ENCODE data around the gene RRBP1. TPM values are rescaled to one million over a fixed set of nuclear protein-coding genes. Genes with fewer than 3 reads are reported as not detected.
A peak's percentile ranks its signal among the peaks of the same experiment; 100 is the strongest.

The RRBP1 gene
- total and polyA plus RNA-seq, 2 of the 4 experiments (the other 2 are of a cell fraction): 90.2 to 136 TPM

- Histone ChIP-seq H3K9ac (ENCODE audit: low read depth, low read length) (no peak overlapping the region), H2AFZ (replicated peaks; ENCODE audit: low read length, poor library complexity) (no peak overlapping the region), H3K14ac (replicated peaks; ENCODE audit: low read depth, low read length) (no peak overlapping the region), H3K9me1 (ENCODE audit: insufficient read depth, low read length) (peaks cover 26% of the 10 kb centered on the region), H4K91ac (ENCODE audit: insufficient read depth, low read depth, low read length) (no peak overlapping the region), H3K23ac (ENCODE audit: low read depth, low read length) (peak overlapping the region; percentile 27; the same call in 1 of the 2 replicates), H3K4me2 (ENCODE audit: low read depth, low read length) (no peak overlapping the region), H2BK15ac (ENCODE audit: low read depth, low read length) (no peak overlapping the region), H2BK120ac (ENCODE audit: low read depth, low read length) (no peak overlapping the region), H3K79me1 (ENCODE audit: low read depth in 1 of 2, low read length in 2 of 2) (peaks cover 26 to 90% of the 10 kb centered on the region in 2 experiments), H3K27me3 (ENCODE audit: control insufficient read depth, insufficient read depth, low read length) (no peaks in the 10 kb centered on the region), H2BK5ac (ENCODE audit: low read depth, low read length, poor library complexity, severe bottlenecking) (peak overlapping the region; percentile 17), H3K9me3 (ENCODE audit: control insufficient read depth, insufficient read depth, low read length) (peaks cover 7% of the 10 kb centered on the region; the same call in 1 of the 2 replicates), H3K27ac (ENCODE audit: insufficient read depth, low read length) (peak overlapping the region; percentile 25; the same call in 1 of the 2 replicates), H3K4ac (ENCODE audit: low read depth, low read length) (peak overlapping the region; percentile 8; the same call in 1 of the 2 replicates), H2AK9ac (replicated peaks; ENCODE audit: low read depth, low read length, poor library complexity) (no peak overlapping the region), H2AK5ac (ENCODE audit: low read depth, low read length) (0 out of 2 replicates have a peak overlapping the region, but pooled peaks have one; percentile 2), H3K18ac (ENCODE audit: low read depth, low read length) (no peak overlapping the region), H2BK20ac (ENCODE audit: low read depth, low read length) (no peak overlapping the region), H3K56ac (ENCODE audit: extremely low read depth, insufficient read depth, low read length) (no peak overlapping the region), H3K36me3 (ENCODE audit: control insufficient read depth, insufficient read depth, low read length) (peaks cover 60% of the 10 kb centered on the region), H4K5ac (ENCODE audit: low read depth, low read length) (no peak overlapping the region), H4K8ac (ENCODE audit: low read depth in 2 of 2, low read length in 2 of 2) (peak overlapping the region in 1 of 2 experiments; percentile 33; a peak in 1 of 4 replicates), H3K4me1 (ENCODE audit: control insufficient read depth, insufficient read depth, low read length) (peaks cover 42% of the 10 kb centered on the region), H4K20me1 (ENCODE audit: insufficient read depth, low read length) (peaks cover 94% of the 10 kb centered on the region), H3K4me3 (ENCODE audit: insufficient read depth, low read depth, low read length) (no peak overlapping the region)
- ChIA-PET CTCF (interaction anchor here (0.6 to 1.4 kb wide), 9 partner anchors 13 to 279 kb away, joined by 3 to 7 read pairs (median 3); no protein-coding TSS in a partner anchor), POLR2A (ENCODE audit: unreplicated experiment) (no interaction called here)
- no TSS peak for BruUV-seq (replicated peaks)
- WGBS, 2 experiments (ENCODE audit: extremely low coverage in 2 of 2, insufficient read length in 1 of 2): no CpG with 5 or more reads among the region's 7 CpGs
- intact Hi-C loops (cut with micrococcal nuclease) (loop anchor here (1.0 to 5.0 kb wide), 2 partner anchors 244 to 283 kb away; no protein-coding TSS in a partner anchor), dilution Hi-C loops (cut with HindIII; ENCODE audit: low sequenced_read_pairs, unreplicated experiment) (no loop called here), in situ Hi-C loops (cut with MboI; ENCODE audit: low sequenced_read_pairs) (no loop called here)
- DNase-seq (peak; percentile 52), ATAC-seq (ENCODE audit: low read depth) (0 out of 2 replicates have a peak, but pooled peaks have one; percentile 23)
- no peak for TF ChIP-seq USF2 (IDR thresholded peaks at IDR 0.05; ENCODE audit: low read depth, low read length)
- no peak for TF ChIP-seq MAFK (IDR thresholded peaks at IDR 0.05; ENCODE audit: low read depth, low read length)
- peak; percentile 76 for TF ChIP-seq CTCF (conservative IDR thresholded peaks at IDR 0.05; ENCODE audit: low read depth, low read length)
- TF ChIP-seq FOS (IDR thresholded peaks at IDR 0.05; ENCODE audit: low read depth, low read length): no peak
- no peak for TF ChIP-seq MXI1 (IDR thresholded peaks at IDR 0.05; ENCODE audit: borderline replicate concordance, low read depth, low read length)
- TF ChIP-seq RCOR1 (IDR thresholded peaks at IDR 0.05; ENCODE audit: insufficient replicate concordance, low read length): no peak
- TF ChIP-seq RAD21 (IDR thresholded peaks at IDR 0.05; ENCODE audit: low read length): peak; percentile 65
- no peak for TF ChIP-seq BHLHE40 (IDR thresholded peaks at IDR 0.05; ENCODE audit: low read depth, low read length)
- TF ChIP-seq ELK1 (IDR thresholded peaks at IDR 0.05; ENCODE audit: borderline replicate concordance, low read depth, low read length): no peak
- TF ChIP-seq SMC3 (IDR thresholded peaks at IDR 0.05; ENCODE audit: low read depth, low read length): peak; percentile 78
- TF ChIP-seq CHD1 (IDR thresholded peaks at IDR 0.05; ENCODE audit: low read depth, low read length): no peak
- no peak for TF ChIP-seq POLR2A (IDR thresholded peaks at IDR 0.05; ENCODE audit: low read depth, low read length)
- no peak for TF ChIP-seq NFE2L2 (IDR thresholded peaks at IDR 0.05; ENCODE audit: low read depth, low read length)
- TF ChIP-seq MAZ (IDR thresholded peaks at IDR 0.05; ENCODE audit: borderline replicate concordance, low read depth, low read length): no peak
- no peak for TF ChIP-seq CEBPB (IDR thresholded peaks at IDR 0.05; ENCODE audit: low read depth, low read length)
Observed at GRCh38 chr20:17654649-17655285, 27.3 kb downstream of the RRBP1 start.
